Panc1 (cell line): ENCODE data around the gene MRPL41.

Source experiments
- CTCF ChIP-seq: fragments of 450-650 bp; IDR thresholded peaks from 2 replicates; pipeline ENCODE4 v1.5.1; 2017; ENCODE audit warnings: mild to moderate bottlenecking
- POLR2AphosphoS5 ChIP-seq: IDR thresholded peaks from 2 replicates; pipeline ENCODE4 v1.6.1; 2012; ENCODE audit warnings: mild to moderate bottlenecking, low read depth, low read length, moderate library complexity
- REST ChIP-seq, 2 experiments: IDR thresholded peaks; 2 replicates each; pipeline ENCODE4 v1.6.1; 2011 to 2012; ENCODE audit warnings: low read depth in 2 of 2, control low read depth in 1 of 2, low read length in 1 of 2, mild to moderate bottlenecking in 1 of 2, moderate library complexity in 1 of 2; ENCODE audit not compliant: insufficient read depth in 1 of 2
- TCF7L2 ChIP-seq: IDR thresholded peaks from 2 replicates; pipeline ENCODE4 v1.6.1; 2011; ENCODE audit warnings: mild to moderate bottlenecking, low read depth, low read length, inconsistent platforms

GRCh38 chr9:137579259-137579604, 27.6 kb downstream of the MRPL41 start:
- TF ChIP-seq CTCF (no peak), REST (IDR thresholded peaks at IDR 0.05; ENCODE audit: insufficient read depth in 1 of 2, low read depth in 2 of 2, low read length in 1 of 2) (no peak), POLR2AphosphoS5 (no peak), TCF7L2 (no peak)
